ENCODE measurements around the gene AWAT2.
"Not testable (repeated sequence)": the region's sequence is repeated elsewhere in the genome, so short reads cannot be mapped to it uniquely, and the experiment has no call there.

Gene AWAT2

DNA sequence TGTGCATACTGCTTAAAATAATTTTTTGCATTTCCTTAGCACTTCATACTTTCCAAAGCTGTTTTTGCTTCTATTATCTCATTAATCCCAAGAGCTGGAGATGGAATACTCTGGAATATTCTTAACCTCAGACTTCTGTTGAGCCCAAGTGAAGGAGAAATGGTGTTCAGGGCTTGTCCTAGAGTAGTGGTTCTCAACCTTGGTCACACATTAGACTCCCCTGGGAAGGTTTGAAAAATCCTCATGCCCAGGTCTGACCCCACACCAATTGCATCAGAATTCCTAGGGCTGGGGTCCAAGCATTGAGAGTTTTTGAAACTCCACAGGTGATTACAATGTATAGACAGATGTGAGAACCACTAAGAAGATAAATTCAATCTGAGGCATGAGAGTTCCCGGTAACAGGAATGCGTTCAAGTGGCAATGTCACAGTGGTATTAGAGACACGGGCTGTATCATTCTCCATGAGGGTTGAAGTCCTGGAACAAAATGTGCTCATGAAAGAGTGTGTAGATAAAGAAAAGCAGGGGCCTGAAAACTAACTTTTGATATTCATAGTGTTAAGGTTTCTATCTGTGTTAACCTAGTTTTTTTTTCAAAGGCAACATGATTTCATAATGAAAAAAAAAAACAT lies 47.9 kb downstream of the AWAT2 start:
- no peak for DNase-seq

DNA sequence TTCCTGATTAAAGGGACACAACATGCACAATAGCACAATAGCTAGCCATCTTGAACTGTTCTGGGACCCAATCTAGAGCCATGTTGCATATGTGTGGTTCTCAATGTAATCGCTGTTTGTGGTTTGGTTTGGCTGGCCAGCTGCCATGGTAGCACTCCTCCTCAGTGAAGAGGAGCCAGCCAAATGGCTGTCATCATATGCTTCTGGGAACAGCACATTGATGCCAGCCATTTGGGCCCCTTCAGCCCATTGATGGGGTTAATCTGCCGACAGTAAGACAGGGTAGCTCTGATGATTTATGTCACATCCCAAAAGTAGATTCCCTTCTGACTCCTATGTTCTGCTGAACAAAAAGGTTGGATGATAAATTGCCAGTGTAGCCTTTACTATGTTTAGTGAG lies 48.5 kb downstream of the AWAT2 start:
- DNase-seq: no peak

DNA sequence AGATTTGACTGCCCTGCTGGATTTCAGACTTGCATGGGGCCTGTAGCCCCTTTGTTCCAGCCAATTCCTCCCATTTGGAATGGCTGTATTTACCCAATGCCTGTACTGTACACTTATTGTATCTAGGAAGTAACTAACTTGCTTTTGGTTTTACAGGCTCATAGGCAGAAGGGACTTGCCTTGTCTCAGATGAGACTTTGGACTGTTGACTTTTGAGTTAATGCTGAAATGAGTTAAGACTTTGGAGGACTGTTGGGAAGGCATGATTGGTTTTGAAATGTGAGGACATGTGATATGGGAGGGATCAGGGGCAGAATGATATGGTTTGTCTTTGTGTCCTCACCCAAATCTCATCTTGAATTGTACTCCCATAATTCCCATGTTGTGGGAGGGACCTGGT lies 51.4 kb downstream of the AWAT2 start:
- DNase-seq: not testable (repeated sequence)

DNA sequence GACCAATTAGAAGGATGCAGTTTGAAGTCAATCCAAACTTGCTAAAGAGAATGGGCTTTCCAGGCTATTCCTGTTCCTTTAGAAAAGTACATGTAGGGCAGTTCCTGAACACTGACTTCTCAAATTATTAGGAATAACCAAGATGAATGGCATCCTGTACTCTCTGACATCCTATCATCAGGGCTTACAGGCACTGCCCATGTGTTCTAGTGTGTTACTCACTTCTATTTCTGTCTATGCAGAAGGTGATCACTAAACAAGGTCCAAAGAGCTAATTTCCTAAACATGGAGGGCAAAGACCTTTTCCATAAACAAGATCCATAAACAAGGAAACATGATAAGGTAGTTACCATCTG lies 53.6 kb downstream of the AWAT2 start:
- DNase-seq: no peak

DNA sequence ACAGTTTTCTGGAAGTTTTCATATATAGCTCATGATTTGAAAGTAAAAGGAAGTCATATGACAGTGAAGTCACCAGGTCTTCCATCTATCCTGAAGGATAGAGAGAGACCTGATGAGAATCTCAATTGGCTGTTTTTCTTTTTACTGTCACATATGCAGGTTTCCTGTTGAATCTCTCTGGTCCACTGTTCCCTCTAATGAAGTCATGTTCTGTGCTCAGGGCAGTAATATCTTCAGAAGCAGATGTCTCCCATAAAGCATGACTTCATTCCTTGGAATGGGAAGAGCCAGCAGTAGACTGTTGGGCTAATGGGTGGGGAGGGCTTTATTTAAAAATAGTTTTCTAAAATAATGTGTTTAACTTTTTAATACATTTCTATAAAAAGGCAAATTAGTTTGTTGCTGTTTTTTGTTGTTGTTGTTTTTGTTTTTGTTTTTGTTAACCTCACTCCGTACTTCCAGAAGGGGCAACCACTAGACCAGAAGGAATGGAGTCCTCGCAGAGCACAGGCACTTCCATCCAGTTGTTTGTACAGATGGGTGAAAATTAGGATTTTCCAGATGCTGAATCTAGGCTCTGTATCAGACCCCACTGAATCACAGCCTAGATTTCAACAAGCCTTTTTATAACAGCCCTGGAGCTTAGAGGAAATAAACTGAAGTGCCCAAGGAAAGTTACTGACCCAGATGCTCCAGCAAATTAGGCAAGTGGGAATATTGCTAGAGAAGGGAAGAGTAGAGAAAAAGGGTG lies 54.2 kb downstream of the AWAT2 start:
- DNase-seq: no peak

DNA sequence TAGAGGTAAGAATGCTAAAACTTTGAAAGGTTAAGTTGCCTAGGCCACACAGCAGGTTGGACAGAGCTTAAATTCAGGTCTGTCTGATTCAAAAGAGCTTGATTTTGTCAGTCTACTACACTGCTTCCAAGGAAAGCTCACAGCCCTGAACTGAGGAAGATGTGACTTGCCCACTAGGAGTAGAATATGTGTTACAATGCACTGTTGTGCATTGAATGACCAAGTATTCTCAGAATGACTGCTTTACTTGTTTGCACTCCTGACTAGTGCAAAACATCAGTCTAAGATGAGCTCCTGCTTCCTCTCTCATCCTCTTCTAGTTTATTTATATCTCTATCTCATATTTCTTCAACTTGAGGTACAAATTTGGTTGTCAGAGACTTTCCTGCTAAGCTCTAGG lies 56.2 kb downstream of the AWAT2 start:
- DNase-seq: no peak

DNA sequence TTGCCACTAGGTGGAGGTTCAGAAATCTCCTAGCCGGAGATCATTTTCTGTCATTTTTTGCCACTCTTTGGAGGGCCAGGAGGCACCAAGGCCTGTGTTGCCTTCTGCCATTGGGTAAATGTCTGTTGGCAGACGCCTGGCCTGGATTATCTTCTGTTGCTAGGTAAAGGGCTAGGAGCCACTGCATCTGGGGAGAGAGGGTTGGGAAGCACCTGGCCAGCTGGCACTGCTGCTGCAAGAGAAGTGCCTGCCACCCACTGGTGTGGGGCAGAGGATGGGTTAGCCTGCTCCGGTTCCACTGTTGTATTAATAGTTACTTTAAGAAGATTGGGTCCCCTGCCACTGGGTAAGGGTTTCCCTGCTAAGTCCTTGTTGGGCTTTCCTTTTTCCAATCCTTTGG lies 58.1 kb downstream of the AWAT2 start:
- DNase-seq: no peak

All from nucleus accumbens (tissue), 56 donors.